SU-DHL-6 (cell line): ENCODE results near the gene ENDOU.

ENCODE experiments used
- H2AFZ ChIP-seq: fragments of 200-600 bp; sonication (generic); 2 replicates; pipeline ENCODE4 v1.6.1; 2014; ENCODE audit warnings: low read depth, mild to moderate bottlenecking, moderate library complexity, mixed read lengths, antibody characterized with exemption, low read length; ENCODE audit not compliant: severe bottlenecking
- H3F3A ChIP-seq: fragments of 200-600 bp; shearing (Covaris generic); 2 replicates; pipeline ENCODE4 v1.6.0; 2016; ENCODE audit warnings: antibody characterized with exemption, mild to moderate bottlenecking; ENCODE audit not compliant: insufficient read depth
- H3K27ac ChIP-seq: fragments of 200-600 bp; sonication (generic); 2 replicates; pipeline ENCODE4 v1.5.1; 2016; ENCODE audit warnings: low read depth, mild to moderate bottlenecking, low read length, moderate library complexity, mixed read lengths
- H3K27me3 ChIP-seq: fragments of 200-600 bp; sonication (generic), shearing (Covaris generic); 2 replicates; pipeline ENCODE4 v1.6.0; 2014; ENCODE audit warnings: mild to moderate bottlenecking, low read length
- H3K36me3 ChIP-seq: fragments of 200-600 bp; sonication (generic); 2 replicates; pipeline ENCODE4 v1.6.1; 2014; ENCODE audit warnings: mild to moderate bottlenecking, low read length, mixed read lengths
- H3K4me2 ChIP-seq: fragments of 300-600, 200-600 bp; shearing (Covaris generic), sonication (generic); 2 replicates; pipeline ENCODE4 v1.6.0; 2014; ENCODE audit warnings: low read length, low read depth, mild to moderate bottlenecking; ENCODE audit not compliant: poor library complexity, severe bottlenecking
- H3K4me3 ChIP-seq: fragments of 200-600 bp; sonication (generic); 2 replicates; pipeline ENCODE4 v1.5.1; 2014; ENCODE audit warnings: antibody characterized with exemption, low read length, mild to moderate bottlenecking, mixed read lengths; ENCODE audit not compliant: insufficient read depth, poor library complexity, severe bottlenecking
- H3K79me2 ChIP-seq: fragments of 200-600 bp; sonication (generic); 2 replicates; pipeline ENCODE4 v1.6.1; 2014; ENCODE audit warnings: mild to moderate bottlenecking, low read length, moderate library complexity; ENCODE audit not compliant: insufficient read depth
- H3K9ac ChIP-seq: fragments of 200-600 bp; sonication (generic); 2 replicates; pipeline ENCODE4 v1.7.0; 2014; ENCODE audit warnings: mild to moderate bottlenecking, low read length
- H3K9me2 ChIP-seq: fragments of 200-600 bp; sonication (generic); replicated peaks from 2 replicates; pipeline ENCODE4 v1.6.1; 2014; ENCODE audit warnings: low read length; ENCODE audit not compliant: insufficient read depth
- H3K9me3 ChIP-seq: fragments of 200-600 bp; sonication (generic); 2 replicates; pipeline ENCODE4 v1.6.1; 2014; ENCODE audit warnings: low read length, mixed read lengths; ENCODE audit not compliant: insufficient read depth
- H4K20me1 ChIP-seq: fragments of 200-600 bp; sonication (generic); 2 replicates; pipeline ENCODE4 v1.6.1; 2014; ENCODE audit warnings: low read depth, mild to moderate bottlenecking, antibody characterized with exemption, low read length, moderate library complexity, mixed read lengths
- CTCF ChIP-seq: fragments of 200-600 bp; sonication (generic); IDR thresholded peaks from one replicate; pipeline ENCODE4 v1.5.1; 2017; ENCODE audit warnings: antibody characterized with exemption, mild to moderate bottlenecking, low read length, moderate library complexity; ENCODE audit not compliant: insufficient read depth, poor library complexity, severe bottlenecking
- EZH2phosphoT487 ChIP-seq: fragments of 200-600 bp; sonication (generic), shearing (Covaris generic); conservative IDR thresholded peaks from 2 replicates; pipeline ENCODE4 v1.6.1; 2018; ENCODE audit warnings: mild to moderate bottlenecking, antibody characterized with exemption, low read length, moderate library complexity, mixed read lengths

ENDOU gene

GRCh38 chr12:47753021-47754001, 28.0 kb upstream of the ENDOU start:
- Histone ChIP-seq H3K27ac (no peak overlapping the region), H3K4me3 (no peak overlapping the region), H3K79me2 (no peaks in the 10 kb centered on the region), H3K9ac (no peak overlapping the region), H3K27me3 (no peaks in the 10 kb centered on the region), H3K36me3 (no peaks in the 10 kb centered on the region), H2AFZ (no peak overlapping the region), H3K9me2 (no peaks in the 10 kb centered on the region), H3K4me2 (no peak overlapping the region), H3F3A (no peaks in the 10 kb centered on the region), H4K20me1 (no peaks in the 10 kb centered on the region), H3K9me3 (no peaks in the 10 kb centered on the region)
- TF ChIP-seq CTCF (no peak), EZH2phosphoT487 (no peak)

DNA sequence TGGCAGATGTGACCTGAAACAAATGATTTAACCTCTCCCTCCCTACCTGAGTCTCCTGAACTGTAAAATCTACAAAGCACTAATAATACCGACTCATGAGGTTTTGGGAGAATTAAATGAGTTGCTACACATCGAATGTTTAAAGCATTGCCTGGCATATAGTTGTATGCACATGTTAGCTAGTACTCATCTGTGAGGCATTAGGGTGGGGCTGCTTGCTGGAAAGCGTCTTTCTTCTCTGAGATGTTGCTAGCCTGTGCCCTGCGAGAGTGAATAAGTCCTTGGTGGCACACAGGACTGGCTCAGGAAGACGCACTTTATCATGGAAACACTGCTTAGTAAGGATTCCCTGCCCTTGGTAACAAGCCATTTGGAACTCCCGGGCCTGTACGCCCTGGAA, 27.3 kb upstream of the ENDOU start:
- Histone ChIP-seq H3F3A (no peaks in the 10 kb centered on the region), H3K9ac (no peak overlapping the region), H2AFZ (no peak overlapping the region), H3K27ac (no peak overlapping the region), H3K36me3 (no peaks in the 10 kb centered on the region), H3K27me3 (no peaks in the 10 kb centered on the region), H3K79me2 (no peaks in the 10 kb centered on the region), H3K4me3 (no peak overlapping the region), H3K9me2 (no peaks in the 10 kb centered on the region), H3K9me3 (no peaks in the 10 kb centered on the region), H4K20me1 (no peaks in the 10 kb centered on the region), H3K4me2 (no peak overlapping the region)
- TF ChIP-seq CTCF: no peak
- no peak for TF ChIP-seq EZH2phosphoT487

DNA sequence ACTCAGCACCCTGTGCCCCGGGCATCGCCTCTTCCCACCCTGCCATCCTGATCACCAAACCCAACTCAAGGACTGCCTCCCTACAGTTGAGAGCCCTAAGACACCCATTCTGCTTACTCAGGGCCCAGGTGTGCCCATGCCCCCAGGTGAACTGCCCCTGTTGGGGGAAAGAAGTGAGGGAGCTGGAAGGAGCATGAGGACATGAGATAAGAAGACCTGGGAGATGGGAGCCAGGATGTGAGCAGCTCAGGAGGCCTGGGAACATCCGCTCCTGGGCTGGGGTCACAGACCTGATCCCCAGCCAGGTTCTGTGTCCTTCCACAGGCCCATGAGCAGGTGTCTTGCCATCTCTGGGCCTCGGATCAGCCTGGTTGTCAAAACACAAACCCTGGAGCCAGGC, 26.8 kb upstream of the ENDOU start:
- Histone ChIP-seq H3K4me2 (no peak overlapping the region), H3K9me3 (no peaks in the 10 kb centered on the region), H3K9ac (no peak overlapping the region), H3K27ac (no peak overlapping the region), H4K20me1 (no peaks in the 10 kb centered on the region), H2AFZ (no peak overlapping the region), H3K4me3 (no peak overlapping the region), H3K27me3 (no peaks in the 10 kb centered on the region), H3K9me2 (no peaks in the 10 kb centered on the region), H3K36me3 (no peaks in the 10 kb centered on the region), H3K79me2 (no peaks in the 10 kb centered on the region), H3F3A (no peaks in the 10 kb centered on the region)
- TF ChIP-seq CTCF (no peak), EZH2phosphoT487 (no peak)
